Lower leg skin (tissue), 4 donors: Measurements from ENCODE around the gene TXNDC8. TPM values are rescaled to one million over a fixed set of nuclear protein-coding genes. Genes with fewer than 3 reads are reported as not detected.

Experiments
- DNase-seq, 2 donors: peaks; one replicate each; pipeline ENCODE4 v3.0.0-alpha.2; 2019; ENCODE audit warnings: low spot score in 2 of 2
- H3K4me3 ChIP-seq: fragments of 200-600 bp; sonication (generic); 2 replicates; pipeline ENCODE4 v1.5.1; 2017; ENCODE audit warnings: mild to moderate bottlenecking, low read depth; ENCODE audit not compliant: poor library complexity, severe bottlenecking
- CTCF ChIP-seq, 3 donors: fragments of 450-650 bp; IDR thresholded peaks; one replicate each; pipeline ENCODE4 v1.5.1; 2016; ENCODE audit warnings: antibody characterized with exemption in 3 of 3, mild to moderate bottlenecking in 3 of 3, moderate library complexity in 2 of 3
- POLR2A ChIP-seq, 2 donors: fragments of 450-650 bp; IDR thresholded peaks; one replicate each; pipeline ENCODE4 v1.6.1; 2016 to 2017; ENCODE audit warnings: antibody characterized with exemption in 2 of 2, mild to moderate bottlenecking in 1 of 2, moderate library complexity in 1 of 2
- WGBS, 2 donors: methylation state at CpG; one replicate each; pipeline ENCODE4 v1.1.5; 2018; 5-methylcytosine and 5-hydroxymethylcytosine counted together
- intact Hi-C: fragments of 100-400 bp; cut with DNase I; formaldehyde crosslinking; loops from one replicate; pipeline ENCODE4 v1.15.0; 2023; ENCODE audit warnings: low total_unique reads
- total RNA-seq, 4 donors: library from RNA; depleted of rRNA; stranded (reverse); fragments of >200 nt; gene quantifications; one replicate each; pipeline ENCODE4 v1.1.0, GENCODE V29; 2016

TXNDC8 gene
- total RNA-seq, 4 donors from 2014 or later, result not detected

GRCh38 chr9:110287289-110287680 lies 50.4 kb downstream of the TXNDC8 start:
- intact Hi-C loops, result no loop called here
- WGBS, 2 donors, result 90 to 95% methylated on average over 6 of the region's 6 CpGs
- TF ChIP-seq POLR2A (IDR thresholded peaks at IDR 0.05) (no peak), CTCF (IDR thresholded peaks at IDR 0.05) (no peak)
- no peak overlapping the region for H3K4me3 ChIP-seq
- no peak for DNase-seq

GRCh38 chr9:110284211-110284844 lies 53.3 kb downstream of the TXNDC8 start:
- H3K4me3 ChIP-seq, result no peak overlapping the region
- 60 to 66% methylated on average over 6 of the region's 6 CpGs for WGBS, 2 donors
- DNase-seq, result no peak
- TF ChIP-seq POLR2A (IDR thresholded peaks at IDR 0.05), result no peak
- TF ChIP-seq CTCF (IDR thresholded peaks at IDR 0.05), result no peak
- intact Hi-C loops, result no loop called here

- 42 to 62% methylated on average over 1 of the region's 1 CpG for WGBS, 2 donors
- intact Hi-C loops, result no loop called here
- no peak overlapping the region for H3K4me3 ChIP-seq
- DNase-seq, result peak in 1 of 2 donors; percentile 33
- TF ChIP-seq POLR2A (IDR thresholded peaks at IDR 0.05) (no peak), CTCF (IDR thresholded peaks at IDR 0.05) (no peak)
Observed at GRCh38 chr9:110283751-110284150, 53.9 kb downstream of the TXNDC8 start.

- TF ChIP-seq POLR2A (IDR thresholded peaks at IDR 0.05), result no peak
- intact Hi-C loops, result no loop called here
- no peak overlapping the region for H3K4me3 ChIP-seq
- DNase-seq, result no peak
- 90% methylated on average over 6 of the region's 6 CpGs for WGBS, 2 donors
Observed at GRCh38 chr9:110282739-110283081, 55.0 kb downstream of the TXNDC8 start.

GRCh38 chr9:110282018-110282738 lies 55.5 kb downstream of the TXNDC8 start:
- intact Hi-C loops, result no loop called here
- no peak overlapping the region for H3K4me3 ChIP-seq
- no peak for TF ChIP-seq CTCF (IDR thresholded peaks at IDR 0.05)
- no peak for TF ChIP-seq POLR2A (IDR thresholded peaks at IDR 0.05)
- no peak for DNase-seq
- 61 to 68% methylated on average over 4 of the region's 4 CpGs for WGBS, 2 donors

- H3K4me3 ChIP-seq, result no peak overlapping the region
- DNase-seq, result no peak
- 67 to 69% methylated on average over 3 of the region's 3 CpGs for WGBS, 2 donors
- intact Hi-C loops, result no loop called here
- TF ChIP-seq CTCF (IDR thresholded peaks at IDR 0.05), result no peak
- no peak for TF ChIP-seq POLR2A (IDR thresholded peaks at IDR 0.05)
Observed at GRCh38 chr9:110278080-110278707, 59.5 kb downstream of the TXNDC8 start.
